Urinary bladder (tissue), 4 donors: ENCODE measurements around the gene ROR1. TPM values are rescaled to one million over a fixed set of nuclear protein-coding genes. Genes with fewer than 3 reads are reported as not detected.

ENCODE experiments used
- DNase-seq: peaks from one replicate; pipeline ENCODE4 v3.0.0-alpha.2; 2015; ENCODE audit errors: extremely low spot score
- H3K27ac ChIP-seq: one replicate; pipeline ENCODE4 v1.5.1; 2013; ENCODE audit warnings: low read depth, mild to moderate bottlenecking, moderate library complexity
- H3K36me3 ChIP-seq: one replicate; pipeline ENCODE4 v1.6.1; 2013; ENCODE audit warnings: mild to moderate bottlenecking, moderate library complexity; ENCODE audit not compliant: insufficient read depth
- H3K4me1 ChIP-seq: one replicate; pipeline ENCODE4 v1.6.1; 2013; ENCODE audit warnings: mild to moderate bottlenecking, moderate library complexity; ENCODE audit not compliant: insufficient read depth
- H3K4me3 ChIP-seq: one replicate; pipeline ENCODE4 v1.5.1; 2013; ENCODE audit warnings: low read depth, low read length
- WGBS: extraction: QIAGEN DNeasy Blood & Tissue Kit; methylation state at CpG from one replicate; pipeline ENCODE4 v1.1.7; 2013; 5-methylcytosine and 5-hydroxymethylcytosine counted together
- polyA plus RNA-seq: library from polyadenylated mRNA; stranded (reverse); fragments of 200-250 nt; gene quantifications from one replicate; pipeline ENCODE4 v1.2.3, GENCODE V29; 2013
- total RNA-seq: library from RNA; depleted of rRNA; stranded (reverse); fragments of >200 nt; gene quantifications from one replicate; pipeline ENCODE4 v1.2.3, GENCODE V29; 2014
- donor health status: healthy with polysubstance abuse.
- donor health status: healthy.

ROR1 gene
- total and polyA plus RNA-seq, 2 donors: 5.9 to 33.2 TPM

DNA sequence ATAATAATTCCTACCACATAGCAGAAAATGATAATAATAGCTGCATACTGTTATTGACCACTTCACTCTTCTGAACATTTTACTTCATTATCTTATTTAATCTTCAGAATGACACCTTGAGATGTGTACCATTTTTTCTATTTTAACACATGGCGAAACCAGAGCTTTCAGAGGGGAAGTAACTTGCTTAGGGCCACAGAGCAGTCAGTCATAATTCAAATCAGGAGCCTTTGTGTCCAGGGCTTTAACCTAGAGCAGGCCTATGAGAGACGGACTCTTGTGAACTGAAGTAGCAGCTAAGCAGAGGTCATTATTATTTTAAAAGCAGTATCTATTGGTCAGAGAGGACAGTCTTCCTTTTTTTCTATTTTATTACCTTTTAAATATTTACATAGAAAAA lies 114.0 kb downstream of the ROR1 start:
- H3K4me3 ChIP-seq: no peak overlapping the region
- H3K27ac ChIP-seq: no peak overlapping the region
- WGBS: 95% methylated on average over 2 of the region's 2 CpGs
- H3K4me1 ChIP-seq: no peaks in the 10 kb centered on the region
- DNase-seq: no peak
- H3K36me3 ChIP-seq: no peaks in the 10 kb centered on the region

DNA sequence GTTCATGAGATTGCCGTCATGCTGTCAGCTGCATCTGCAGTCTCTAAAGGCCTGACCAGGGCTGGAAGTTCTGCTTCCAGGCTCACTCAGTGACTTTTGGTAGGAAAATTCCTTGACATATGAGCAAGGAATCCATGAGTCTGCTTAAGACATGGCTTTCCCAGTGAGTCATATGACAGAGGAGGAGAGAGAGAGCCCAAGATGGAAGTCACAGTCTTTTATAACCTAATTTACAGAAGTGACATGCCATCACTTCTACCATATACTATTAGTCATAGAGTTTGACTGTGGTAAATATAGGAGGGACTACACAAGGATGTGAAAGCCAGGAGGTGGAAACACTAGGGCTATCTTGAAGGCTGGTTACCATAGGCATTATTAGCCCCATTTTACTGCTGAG lies 115.2 kb downstream of the ROR1 start:
- no peak for DNase-seq
- no peak overlapping the region for H3K4me3 ChIP-seq
- H3K36me3 ChIP-seq: no peaks in the 10 kb centered on the region
- no peaks in the 10 kb centered on the region for H3K4me1 ChIP-seq
- WGBS: 94% methylated on average over 1 of the region's 1 CpG
- H3K27ac ChIP-seq: no peak overlapping the region

- no peaks in the 10 kb centered on the region for H3K36me3 ChIP-seq
- H3K27ac ChIP-seq: no peak overlapping the region
- DNase-seq: no peak
- H3K4me1 ChIP-seq: no peaks in the 10 kb centered on the region
- no peak overlapping the region for H3K4me3 ChIP-seq
Measured at GRCh38 chr1:63890468-63890867, 116.7 kb downstream of the ROR1 start.

DNA sequence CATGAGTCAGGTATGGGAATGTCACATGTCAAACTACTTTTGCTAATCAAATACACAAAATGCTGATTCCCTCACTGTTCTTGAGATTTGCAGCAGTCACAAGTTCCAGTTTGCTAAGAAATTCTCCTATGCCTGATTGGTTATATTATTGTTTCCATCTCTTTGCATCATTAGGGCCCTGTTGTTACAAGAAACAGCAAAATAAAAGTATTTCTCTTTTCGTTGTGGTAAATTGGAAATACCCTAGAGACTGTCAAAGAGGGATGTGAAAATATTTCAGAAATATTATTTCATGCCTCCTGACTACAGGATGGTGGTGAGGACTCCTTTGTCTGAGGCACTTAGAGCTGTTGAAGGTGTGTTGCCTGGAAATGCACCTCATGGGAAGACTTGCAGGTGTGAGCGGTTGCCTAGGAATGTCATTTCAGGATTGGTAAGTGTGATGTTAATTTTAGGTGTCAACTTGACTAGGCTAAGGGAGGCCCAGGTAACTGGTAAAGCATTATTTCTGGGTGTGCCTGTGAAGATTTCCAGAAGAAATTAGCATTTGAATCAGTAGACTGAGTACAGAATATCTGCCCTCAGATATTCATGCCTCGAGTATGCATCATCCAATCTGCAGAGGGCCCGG lies 117.4 kb downstream of the ROR1 start:
- DNase-seq: no peak
- Histone ChIP-seq H3K36me3 (no peaks in the 10 kb centered on the region), H3K4me3 (no peak overlapping the region), H3K27ac (no peak overlapping the region), H3K4me1 (no peaks in the 10 kb centered on the region)
- WGBS: 96% methylated on average over 4 of the region's 4 CpGs

- Histone ChIP-seq H3K36me3 (no peaks in the 10 kb centered on the region), H3K4me3 (no peak overlapping the region), H3K27ac (no peak overlapping the region), H3K4me1 (no peaks in the 10 kb centered on the region)
- no peak for DNase-seq
- 48% methylated on average over 8 of the region's 8 CpGs for WGBS
Measured at GRCh38 chr1:63892632-63893395, 119.0 kb downstream of the ROR1 start.

GRCh38 chr1:63893976-63894375 lies 120.2 kb downstream of the ROR1 start:
- Histone ChIP-seq H3K4me1 (no peaks in the 10 kb centered on the region), H3K36me3 (no peaks in the 10 kb centered on the region), H3K4me3 (no peak overlapping the region), H3K27ac (no peak overlapping the region)
- DNase-seq: no peak
- 97% methylated on average over 3 of the region's 3 CpGs for WGBS

DNA sequence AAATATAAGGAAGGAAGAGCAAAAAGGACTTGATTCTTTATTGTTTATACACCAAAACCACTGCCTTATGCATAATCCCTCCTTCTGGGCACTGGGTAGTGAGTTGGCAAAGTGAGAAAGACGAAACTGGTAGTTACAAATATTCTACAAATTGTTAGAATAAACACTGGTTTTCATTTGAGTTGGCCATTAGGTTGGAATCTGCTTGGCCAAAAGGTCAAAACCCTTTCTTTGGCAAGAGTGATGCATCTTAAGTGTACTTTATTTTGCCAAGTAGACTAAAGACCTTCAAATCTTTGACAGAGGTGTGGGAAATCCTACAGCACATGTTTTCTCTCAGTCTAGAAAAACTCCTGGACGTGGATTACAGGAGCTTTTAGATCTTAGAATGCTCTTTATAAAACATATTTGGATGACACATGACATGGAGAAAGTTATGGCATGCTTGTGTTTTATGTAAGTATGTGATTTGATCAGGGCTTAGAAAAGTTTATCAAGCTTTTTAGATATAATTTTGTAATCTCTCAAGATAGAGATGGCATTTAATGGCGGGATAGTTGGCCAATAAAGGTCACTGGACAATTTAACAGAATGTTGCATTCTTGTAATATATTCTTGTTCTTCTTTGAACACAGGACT lies 120.9 kb downstream of the ROR1 start:
- H3K27ac ChIP-seq: no peak overlapping the region
- DNase-seq: no peak
- no peak overlapping the region for H3K4me3 ChIP-seq
- WGBS: 69% methylated on average over 3 of the region's 3 CpGs
- no peaks in the 10 kb centered on the region for H3K36me3 ChIP-seq
- H3K4me1 ChIP-seq: no peaks in the 10 kb centered on the region

DNA sequence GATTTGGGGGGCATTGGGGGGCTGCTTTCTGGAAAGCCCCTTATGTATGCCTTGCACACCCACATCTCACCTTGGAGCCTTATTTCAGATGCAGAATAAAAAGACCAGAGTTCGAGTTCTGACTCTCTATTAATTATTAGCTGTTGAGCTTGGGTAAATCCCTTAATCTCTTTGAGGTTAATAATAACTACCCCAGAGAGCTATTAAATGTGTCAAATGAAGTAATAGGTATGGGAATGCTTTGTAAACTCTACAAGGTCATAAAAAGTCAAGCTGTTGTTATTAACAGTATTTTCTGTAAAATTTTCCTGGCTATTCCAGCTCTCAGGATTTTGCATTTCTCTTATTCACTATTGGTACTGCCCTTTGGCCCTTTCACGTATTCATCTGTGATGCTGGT lies 122.9 kb downstream of the ROR1 start:
- Histone ChIP-seq H3K4me3 (no peak overlapping the region), H3K27ac (no peak overlapping the region), H3K4me1 (peaks cover 1% of the 10 kb centered on the region), H3K36me3 (no peaks in the 10 kb centered on the region)
- 89% methylated on average over 2 of the region's 2 CpGs for WGBS
- no peak for DNase-seq

DNA sequence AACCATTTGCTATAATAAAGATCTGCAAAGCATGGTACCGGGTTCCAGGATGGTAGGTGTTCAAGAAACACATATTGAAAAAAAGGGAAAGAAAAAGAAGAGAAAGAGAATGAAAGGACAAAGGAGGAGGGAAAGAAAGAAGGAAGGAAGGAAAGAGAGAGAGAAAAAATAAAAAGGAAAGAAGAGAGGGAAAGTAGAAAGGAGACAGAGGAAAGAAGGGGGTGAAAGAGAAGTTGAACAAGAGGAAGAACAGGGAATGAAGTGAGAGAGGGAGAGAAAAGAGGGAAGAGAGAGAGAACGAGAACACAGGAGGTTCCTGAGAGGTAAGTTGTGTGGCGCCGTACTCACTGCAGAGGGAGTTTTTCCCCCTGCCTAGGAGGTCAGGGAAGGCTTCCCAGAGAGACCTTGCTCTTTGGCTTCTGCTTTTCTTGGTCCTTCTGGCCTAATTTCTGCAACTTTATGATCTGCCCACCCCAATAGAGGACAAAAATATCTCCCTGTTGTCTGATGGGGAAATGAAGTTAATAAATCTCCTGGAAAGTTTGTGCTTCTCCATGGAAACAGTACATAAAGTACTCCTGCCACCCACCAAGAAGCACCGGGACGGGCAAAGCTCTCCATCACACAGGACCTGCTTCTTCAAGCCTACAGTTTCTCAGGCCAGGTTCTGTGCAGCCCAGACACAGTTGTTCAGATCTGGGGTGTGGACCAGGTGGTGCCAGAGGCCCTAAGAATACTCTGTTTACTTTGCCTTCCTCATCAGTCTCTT lies 124.8 kb downstream of the ROR1 start:
- H3K27ac ChIP-seq: no peak overlapping the region
- no peaks in the 10 kb centered on the region for H3K36me3 ChIP-seq
- WGBS: 75% methylated on average over 6 of the region's 6 CpGs
- no peak overlapping the region for H3K4me3 ChIP-seq
- no peak for DNase-seq
- H3K4me1 ChIP-seq: peaks cover 1% of the 10 kb centered on the region

DNA sequence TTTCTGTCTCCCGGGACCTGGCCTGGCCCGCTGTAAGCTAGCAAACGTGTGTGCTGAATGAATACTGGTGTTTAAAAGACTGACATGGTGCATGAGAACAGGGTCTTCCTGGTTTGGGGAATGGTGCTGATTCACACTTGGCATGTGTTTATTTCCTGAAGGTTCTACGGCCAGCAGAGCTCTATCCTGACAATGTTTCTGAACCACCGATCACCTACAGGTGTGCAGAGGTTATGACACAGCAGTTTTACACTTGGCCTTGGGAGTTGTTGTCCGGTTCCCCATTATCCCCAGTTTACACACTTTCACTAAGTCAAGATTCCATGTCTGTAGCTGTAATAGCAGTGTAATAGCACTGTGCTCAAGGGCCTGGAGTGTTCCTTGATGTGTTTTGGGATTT lies 127.3 kb downstream of the ROR1 start:
- H3K27ac ChIP-seq: no peak overlapping the region
- no peak for DNase-seq
- peaks cover 1% of the 10 kb centered on the region for H3K4me1 ChIP-seq
- no peaks in the 10 kb centered on the region for H3K36me3 ChIP-seq
- H3K4me3 ChIP-seq: no peak overlapping the region
- WGBS: 94% methylated on average over 6 of the region's 6 CpGs

DNA sequence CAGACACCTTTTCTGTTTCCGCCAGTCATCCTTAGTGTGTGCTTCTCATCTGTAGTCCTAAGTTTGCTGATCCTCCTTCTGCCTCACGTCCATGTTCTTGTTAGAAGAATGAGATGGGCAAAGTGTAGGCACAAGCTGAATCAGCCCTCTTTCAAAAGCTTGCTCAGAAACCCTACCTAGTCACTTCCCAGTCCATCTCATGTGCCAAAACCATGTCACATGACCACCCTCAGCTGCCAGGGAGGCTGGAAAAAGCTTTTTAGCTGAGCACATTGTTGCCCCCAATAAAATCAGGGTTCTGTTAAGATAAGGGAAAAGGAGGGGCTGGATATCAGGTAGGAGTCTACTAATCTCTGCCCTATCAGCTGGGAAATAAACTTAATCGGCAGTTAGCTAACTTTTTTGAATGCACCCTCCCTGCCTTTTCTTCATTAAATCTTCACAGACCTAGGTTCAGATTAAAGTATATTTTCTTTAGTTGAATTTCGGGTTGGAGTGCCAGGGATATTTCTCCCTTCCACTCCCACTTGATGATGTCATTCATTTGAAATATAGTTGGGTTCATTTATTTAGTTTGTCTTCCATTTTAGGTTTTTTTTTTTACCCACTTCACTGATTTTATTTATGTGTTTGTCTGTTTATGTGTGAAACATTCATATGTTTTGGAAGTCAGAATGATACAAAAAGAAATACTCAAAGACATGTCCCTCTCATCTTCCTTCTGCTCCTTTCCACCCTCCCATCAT lies 129.2 kb downstream of the ROR1 start:
- DNase-seq: no peak
- H3K27ac ChIP-seq: no peak overlapping the region
- H3K36me3 ChIP-seq: no peaks in the 10 kb centered on the region
- H3K4me1 ChIP-seq: peaks cover 1% of the 10 kb centered on the region
- 45% methylated on average over 4 of the region's 4 CpGs for WGBS
- H3K4me3 ChIP-seq: no peak overlapping the region

- WGBS: 87% methylated on average over 5 of the region's 5 CpGs
- Histone ChIP-seq H3K4me1 (peaks cover 1% of the 10 kb centered on the region), H3K4me3 (no peak overlapping the region), H3K36me3 (no peaks in the 10 kb centered on the region), H3K27ac (no peak overlapping the region)
- no peak for DNase-seq
Measured at GRCh38 chr1:63903947-63904610, 130.3 kb downstream of the ROR1 start.

GRCh38 chr1:63904826-63905225 lies 131.0 kb downstream of the ROR1 start:
- WGBS: 97% methylated on average over 2 of the region's 2 CpGs
- no peak for DNase-seq
- Histone ChIP-seq H3K4me3 (no peak overlapping the region), H3K4me1 (peaks cover 1% of the 10 kb centered on the region), H3K27ac (no peak overlapping the region), H3K36me3 (no peaks in the 10 kb centered on the region)
